ENCODE measurements around the gene AGAP3.

AGAP3 gene

DNA sequence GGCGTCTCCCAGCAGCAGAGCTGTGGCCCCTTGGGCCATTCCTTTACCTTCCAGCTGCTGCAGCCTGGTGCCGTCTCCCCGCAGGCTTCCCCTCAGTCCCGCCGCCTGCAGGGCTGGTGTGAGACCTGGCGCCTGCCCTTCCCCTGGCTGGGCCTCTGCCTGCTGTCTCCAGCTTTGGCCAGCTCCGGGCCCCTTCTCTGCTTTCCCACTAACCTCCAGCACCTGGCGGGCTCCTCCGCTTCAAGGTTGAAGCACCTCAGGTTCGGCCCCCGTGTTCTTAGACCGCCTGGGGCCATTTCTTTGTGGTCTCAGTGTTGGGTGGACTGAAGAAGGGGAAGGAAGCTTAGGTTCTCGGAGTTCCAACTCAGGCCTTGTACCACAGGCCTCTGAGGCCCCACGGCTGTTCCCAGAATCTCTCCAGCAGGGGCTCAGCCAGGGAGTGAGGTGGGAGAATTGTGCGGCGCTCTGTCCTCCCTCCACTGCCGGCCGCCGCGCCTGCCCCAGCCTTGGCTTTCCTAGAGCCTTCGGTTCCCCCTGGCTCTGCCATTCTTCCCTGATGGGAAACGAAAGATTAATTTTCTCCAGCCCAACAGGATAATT, 50.9 kb downstream of the AGAP3 start:
- DNase-seq (ENCODE audit: low read depth): no peak

DNA sequence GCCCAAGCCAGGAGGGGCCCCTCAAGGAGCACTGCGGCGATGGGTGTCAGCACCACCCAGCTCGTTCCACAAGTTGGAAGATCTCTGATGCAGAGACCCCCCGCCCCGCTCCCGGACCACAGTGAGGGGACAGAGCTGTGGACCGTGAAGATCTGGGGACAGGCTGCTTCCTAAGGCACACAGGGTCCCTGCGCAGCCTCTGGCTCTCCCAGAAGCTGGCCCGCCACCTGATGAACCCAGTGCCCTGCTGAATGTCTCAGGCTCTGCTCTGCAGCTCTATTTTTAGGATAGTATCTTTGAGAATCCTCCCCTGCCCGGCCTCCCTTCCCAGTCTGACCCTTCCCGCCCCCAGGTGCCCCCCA, 51.5 kb downstream of the AGAP3 start:
- no peak for DNase-seq (ENCODE audit: low read depth)

DNA sequence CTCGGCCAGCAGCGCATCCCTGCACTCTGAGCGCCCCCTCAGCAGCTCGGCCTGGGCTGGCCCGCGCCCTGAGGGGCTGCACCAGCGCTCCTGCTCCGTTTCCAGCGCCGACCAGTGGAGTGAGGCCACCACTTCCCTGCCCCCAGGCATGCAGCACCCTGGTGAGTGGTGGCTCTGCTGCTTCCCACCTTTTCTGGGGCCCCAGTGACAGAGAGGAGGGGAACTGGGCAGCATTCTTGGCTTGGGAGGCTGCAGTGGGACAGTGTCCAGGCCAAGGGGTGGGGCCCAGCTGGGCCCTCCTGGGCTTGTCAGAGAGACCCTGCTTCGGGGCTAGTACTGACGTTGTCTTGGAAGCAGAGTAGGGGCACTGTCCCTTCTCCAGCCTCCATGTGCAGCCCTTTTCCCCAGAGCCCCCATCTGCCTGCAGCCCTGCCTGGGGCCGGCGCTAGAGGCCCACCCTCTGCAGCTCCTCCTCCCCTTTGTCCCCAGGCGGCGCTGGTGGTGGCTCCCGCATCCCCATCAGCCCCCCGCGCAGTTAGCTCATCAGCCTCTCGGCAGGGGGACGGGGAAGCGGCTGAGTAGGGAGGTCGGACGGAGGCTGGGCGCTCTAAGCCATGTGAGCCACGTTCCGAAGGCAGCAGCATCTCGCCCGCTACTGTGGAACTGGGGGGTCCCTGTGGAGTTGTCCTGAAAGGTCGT, 52.0 kb downstream of the AGAP3 start:
- DNase-seq (ENCODE audit: low read depth): no peak

DNA sequence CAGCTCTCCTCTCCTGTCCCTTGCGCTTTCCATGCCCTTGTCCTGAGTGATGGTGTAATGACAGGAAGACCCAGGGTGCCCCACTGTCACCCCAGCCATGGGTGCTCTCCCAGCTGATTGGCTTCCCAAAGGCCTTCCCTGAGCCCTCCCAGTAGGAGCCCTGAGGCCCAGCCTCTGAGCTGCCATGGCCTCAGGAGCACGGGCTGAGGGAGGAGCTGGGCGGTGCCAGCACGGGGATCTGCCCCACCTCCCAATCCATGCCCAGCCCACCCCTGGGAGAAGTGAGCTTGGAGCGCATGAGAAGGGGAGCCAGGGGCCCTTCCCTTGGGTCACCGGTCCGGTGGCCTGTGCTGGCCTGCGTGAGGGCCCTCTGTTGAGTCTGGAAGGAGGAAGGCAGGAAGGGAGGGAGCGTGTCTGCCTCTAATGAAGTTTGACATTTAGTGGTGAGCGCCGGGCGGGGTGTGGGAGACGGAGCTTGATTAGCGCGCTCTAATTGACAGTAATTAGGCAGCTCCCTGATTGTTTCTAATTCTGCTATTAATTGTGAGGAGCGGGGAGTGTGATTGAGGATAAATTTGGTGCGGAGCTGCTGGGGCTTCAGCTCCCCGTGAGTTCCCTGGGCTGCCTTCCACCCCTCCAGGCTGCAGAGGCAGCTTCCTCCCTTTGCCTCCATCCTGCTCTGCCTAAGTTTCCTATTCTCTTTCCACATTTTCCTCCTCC, 53.0 kb downstream of the AGAP3 start:
- DNase-seq (ENCODE audit: low read depth): no peak

DNA sequence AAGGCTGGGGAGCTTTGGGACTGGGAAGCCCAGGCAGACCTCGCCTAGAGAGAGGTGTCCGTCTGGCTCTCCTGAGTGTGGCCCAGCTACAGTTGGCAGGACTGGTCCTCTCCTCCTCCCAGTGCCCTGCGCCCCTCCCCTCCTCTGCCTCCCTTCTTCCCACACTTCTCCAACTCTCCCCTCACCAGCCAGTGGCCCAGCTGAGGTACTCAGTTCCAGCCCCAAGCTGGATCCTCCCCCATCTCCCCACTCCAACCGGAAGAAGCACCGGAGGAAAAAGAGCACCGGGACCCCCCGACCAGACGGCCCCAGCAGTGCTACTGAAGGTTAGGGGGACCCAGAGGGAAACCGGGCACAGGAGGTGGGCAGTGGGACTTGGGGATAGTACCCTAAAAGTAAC, 53.5 kb downstream of the AGAP3 start:
- no peak for DNase-seq (ENCODE audit: low read depth)

DNA sequence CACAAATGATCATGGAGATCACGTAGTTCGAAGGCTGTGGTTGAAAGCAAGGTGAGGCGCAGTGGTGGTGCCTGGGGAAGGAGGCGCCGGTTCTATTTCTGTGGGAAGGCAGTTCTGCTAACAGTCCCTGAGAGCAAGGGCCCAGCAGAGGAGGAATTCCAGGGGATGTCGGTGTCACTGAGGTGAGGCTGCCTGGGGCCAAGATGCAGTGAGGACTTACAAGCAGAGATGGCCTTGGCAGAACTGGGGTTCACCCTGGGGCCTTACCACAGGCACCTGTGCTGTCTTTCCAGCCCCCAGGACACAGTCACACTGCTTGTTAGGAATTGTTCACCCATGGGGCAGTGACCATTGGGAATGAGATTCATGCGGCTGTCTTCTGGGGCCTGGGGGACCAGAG, 54.6 kb downstream of the AGAP3 start:
- DNase-seq (ENCODE audit: low read depth): no peak

DNA sequence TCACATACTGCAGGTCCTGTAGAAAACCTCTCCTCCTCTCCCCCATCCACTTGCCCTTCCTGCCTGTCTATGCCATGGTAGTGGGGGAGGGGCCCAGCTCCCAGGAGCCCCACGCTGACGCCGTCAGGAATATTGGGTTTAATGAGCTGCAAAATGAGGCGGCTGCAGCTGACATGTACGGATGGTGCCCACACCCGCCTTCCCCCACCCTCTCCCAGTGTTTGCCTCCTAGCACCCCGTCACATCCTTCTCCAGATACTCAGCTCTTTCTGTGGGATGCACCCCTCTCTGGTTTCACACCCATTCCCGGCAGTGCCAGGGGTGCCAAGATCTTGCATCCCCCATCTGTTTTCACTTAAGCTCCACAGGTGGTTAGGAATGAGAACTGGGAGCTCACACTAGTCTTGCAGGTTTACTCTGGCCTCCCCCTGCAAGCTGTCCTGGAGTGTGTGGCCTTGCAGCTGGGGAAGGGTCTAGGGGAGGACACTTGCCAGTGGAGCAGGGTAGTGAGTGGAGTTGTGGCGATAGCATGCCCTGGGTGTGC, 55.1 kb downstream of the AGAP3 start:
- DNase-seq (ENCODE audit: low read depth): no peak

DNA sequence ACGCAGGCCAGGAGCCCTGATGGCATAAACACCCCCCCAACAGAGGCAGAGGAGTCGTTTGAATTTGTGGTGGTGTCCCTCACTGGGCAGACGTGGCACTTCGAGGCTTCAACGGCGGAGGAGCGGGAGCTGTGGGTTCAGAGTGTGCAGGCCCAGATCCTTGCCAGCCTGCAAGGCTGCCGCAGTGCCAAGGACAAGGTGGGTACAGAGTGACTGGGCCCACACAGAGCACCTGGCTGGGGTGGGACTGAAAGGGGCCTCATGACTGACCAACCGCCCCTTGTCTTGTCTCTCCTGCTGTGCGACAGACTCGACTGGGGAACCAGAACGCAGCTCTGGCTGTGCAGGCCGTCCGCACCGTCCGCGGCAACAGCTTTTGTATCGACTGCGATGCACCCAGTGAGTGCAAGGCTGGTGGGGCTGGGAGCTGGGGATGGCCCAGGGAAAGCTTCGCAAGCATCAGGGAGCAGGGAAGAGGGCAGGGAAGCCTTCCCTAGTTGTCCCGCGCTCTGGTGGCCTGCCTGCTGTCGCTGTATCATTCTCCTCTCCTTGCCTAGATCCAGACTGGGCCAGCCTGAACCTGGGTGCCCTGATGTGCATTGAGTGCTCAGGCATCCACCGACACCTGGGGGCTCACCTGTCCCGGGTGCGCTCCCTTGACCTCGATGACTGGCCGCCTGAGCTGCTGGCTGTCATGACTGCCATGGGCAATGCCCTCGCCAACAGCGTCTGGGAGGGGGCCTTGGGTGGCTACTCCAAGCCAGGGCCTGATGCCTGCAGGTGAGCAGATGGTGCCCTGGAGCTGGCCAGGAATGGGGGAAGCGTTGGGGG, 55.8 kb downstream of the AGAP3 start:
- DNase-seq (ENCODE audit: low read depth): no peak

DNA sequence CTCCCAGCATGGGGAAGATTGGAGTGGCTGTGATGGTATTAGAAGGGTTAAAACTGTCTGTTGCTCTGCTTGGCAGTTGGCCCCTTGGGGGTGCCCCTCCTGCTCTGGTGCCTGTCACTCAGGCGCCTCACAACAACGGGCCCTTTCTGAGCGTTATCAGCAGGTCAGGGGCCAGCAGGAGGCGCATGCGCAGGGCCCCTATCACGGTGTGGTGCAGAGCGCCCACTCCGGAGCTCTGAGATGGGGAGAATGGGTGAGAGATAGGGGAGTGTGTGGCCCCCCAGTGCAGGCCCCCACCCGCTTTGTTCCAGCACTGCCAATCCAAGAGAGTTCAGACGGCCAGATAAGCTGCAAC, 56.4 kb downstream of the AGAP3 start:
- no peak for DNase-seq (ENCODE audit: low read depth)

DNA sequence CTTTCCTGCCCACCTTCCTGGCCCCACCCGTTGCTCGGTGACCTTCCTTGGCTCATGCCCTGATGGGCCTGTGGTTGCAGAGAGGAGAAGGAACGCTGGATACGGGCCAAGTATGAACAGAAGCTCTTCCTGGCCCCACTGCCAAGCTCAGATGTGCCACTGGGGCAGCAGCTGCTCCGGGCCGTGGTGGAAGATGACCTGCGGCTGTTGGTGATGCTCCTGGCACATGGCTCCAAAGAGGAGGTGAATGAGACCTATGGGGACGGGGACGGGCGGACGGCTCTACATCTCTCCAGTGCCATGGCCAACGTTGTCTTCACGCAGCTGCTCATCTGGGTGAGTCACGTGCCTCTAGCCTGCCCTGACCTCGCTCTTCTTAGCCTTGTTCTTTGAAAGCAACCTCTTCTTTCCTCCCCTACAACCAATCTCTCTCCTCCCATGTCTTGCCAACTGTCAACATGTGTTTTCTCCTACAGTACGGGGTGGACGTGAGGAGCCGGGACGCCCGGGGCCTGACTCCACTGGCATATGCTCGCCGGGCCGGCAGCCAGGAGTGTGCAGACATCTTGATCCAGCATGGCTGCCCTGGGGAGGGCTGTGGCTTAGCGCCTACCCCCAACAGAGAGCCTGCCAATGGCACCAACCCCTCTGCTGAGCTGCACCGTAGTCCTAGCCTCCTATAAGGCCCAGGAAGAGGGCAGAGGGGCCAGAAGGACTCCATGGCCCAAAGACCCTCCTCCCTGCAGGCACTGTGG, 57.2 kb downstream of the AGAP3 start:
- DNase-seq (ENCODE audit: low read depth): no peak

DNA sequence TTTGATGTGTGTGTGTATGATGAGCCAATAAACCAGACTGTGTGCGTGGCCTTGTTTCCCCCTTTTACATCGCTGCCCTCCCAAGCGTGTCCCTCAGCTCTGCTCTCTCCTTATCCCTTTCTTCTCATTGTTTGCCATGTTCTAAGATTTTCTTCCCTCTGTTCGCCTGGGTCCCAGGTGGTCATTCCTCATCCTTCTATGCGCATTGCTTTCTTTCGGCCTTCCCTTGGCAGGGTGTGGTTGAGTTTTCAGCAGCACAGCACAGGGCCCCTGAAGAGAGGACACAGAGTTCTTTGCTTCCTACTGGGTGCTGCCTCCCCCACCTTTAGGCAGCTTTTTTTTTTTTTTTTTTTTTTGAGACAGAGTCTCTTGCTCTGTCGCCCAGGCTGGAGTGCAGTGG, 58.1 kb downstream of the AGAP3 start:
- DNase-seq (ENCODE audit: low read depth): no peak

DNA sequence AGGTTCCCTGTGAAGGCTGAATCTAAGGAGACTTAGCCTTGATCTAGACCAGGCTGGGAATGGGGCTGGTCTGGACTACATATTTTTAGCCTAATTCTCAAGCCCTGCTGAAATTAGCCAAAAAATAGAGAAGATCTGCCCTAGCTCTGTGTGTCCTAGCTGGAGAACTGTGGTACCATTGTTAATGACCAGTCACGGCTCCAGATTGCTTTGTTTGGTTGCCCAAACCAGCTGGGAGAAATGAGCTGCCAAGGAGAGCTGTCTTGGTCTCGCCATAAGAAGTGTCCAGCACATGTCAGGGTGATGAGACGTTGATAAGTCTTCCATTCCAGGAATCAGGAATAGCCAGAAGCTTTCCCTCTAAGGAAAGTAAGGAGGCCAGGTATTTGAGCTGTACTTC, 60.5 kb downstream of the AGAP3 start:
- no peak for DNase-seq (ENCODE audit: low read depth)

DNA sequence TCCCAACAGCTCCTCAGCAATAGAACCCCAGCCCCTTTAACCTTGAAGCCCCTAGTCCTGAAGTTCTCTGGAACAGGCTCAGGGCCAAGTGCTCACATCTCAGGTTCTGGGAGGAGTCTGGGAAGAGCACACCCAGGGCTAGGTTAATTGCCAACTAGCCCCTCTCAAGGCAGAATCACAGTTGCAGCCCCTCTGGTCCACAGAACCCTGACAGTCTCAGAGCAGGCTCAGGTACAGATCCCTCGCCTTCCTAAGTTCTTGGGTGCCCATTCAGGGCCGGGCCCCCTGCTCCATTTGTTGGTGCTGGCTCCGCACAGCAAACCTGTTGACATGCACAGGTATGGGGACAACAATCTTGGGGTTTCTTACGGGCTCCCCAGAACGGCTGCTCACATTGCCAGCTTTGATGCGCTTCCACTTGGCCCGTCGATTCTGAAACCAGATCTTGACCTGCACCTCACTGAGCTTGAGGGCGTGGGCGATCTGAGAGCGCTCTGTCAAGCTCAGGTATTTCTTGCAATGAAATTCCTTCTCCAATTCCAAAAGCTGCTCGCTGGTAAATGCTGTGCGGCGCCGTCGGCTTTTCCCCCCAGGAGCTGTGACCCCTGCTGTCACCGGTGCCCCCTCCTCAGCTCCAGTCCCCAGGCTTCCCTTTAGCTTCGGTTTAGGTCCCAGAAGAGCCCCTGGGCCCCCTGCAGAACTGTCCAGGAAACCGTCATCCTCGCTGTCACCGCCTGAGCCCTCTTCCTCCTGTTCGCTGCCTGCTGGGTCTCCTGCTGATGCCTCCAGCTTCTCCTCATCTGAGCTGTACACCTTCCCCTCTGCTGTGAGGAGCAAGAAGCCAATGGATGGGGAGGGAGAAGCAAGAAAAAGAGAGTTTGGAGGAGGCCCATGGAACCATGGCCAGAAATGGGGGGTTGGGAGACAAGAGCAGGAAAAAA, 62.3 kb downstream of the AGAP3 start:
- DNase-seq (ENCODE audit: low read depth): no peak

DNA sequence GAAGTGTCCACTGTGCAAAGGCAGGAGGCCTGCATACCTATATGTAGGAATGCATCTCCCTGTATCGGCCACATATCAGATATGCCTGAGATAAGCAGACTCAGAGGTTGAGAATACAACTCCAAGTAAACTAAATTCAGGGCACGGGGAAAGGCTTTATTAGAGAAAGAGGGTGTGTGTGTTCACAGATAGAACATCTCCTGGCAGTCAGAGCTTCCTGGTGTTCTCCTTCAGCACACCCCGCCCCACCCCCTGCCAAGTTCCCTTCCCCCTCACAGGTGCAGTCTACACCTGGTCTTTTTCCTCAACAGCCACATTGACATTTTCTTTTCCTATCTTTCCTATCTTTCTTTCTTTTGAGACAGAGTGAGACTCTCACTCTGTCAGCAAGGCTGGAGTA, 64.1 kb downstream of the AGAP3 start:
- DNase-seq (ENCODE audit: low read depth): no peak

DNA sequence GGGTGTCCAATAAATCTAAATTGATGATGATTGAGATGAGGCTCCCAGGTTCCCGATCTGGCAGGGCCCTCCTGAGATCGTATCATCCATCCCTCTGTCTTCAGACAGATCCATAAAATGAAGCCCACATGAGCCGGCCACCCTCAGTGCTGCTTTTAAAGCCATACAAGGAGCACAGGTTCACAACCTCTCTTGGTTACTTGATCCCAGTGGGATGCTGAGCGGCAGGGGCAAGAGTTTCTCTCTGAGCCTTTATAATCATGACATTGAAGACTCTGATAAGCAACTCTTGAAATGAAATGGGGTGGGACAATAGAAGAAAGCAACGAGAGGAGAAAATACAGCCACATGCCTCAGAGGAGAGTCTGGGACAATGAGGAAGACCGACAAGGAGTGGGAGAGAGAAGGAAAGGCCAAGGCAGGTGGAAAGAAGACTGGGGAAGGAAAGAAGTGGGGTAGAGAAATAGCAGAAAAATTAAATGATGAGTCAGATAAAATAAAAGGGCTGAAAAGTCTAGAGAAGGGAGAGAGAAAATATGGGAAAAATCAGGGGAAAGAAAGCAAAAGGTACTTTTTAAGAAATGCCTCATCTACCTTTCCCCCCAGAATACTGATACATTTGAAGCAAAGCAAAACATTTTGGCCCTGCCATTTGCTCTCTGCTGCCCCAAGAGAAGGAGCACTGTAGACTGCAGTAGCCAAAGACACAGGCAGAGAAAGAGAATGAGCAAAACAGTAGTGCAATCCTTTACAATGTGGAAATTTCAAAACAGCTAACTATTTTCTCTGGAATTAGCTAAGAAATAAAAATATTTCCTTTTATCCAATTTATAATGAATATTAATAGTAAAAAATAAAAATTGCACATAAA, 66.6 kb downstream of the AGAP3 start:
- DNase-seq (ENCODE audit: low read depth): no peak

DNA sequence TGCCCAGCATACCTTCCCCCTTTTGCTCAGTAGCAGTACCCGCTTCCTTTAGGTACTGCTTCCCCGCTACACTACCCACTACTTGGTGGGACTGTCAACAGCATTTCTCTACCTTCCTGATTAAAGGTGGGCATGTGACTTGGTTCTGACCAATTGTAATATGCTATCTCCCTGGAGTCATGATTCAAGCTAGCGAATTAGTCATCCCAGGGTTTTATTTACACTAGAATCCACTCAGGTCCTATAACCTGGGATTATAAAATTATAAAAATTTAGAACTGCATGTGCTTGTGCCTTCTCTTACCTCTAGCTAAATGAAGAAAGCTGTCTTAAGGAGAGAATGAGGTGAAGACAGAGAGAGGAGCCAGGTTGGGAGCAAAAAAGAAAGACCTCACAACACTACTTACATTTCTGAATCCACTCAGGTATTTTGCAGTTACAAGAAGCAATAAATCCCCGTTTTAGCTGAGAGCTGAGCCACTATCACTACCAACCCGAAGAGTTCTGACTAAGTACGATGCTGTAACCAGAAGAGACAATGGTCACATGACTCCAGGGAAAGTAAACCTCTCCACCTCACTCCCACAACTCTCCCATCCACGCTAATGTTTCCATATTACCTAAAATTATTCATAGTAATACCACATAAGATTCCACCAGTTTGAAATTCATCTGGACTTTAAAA, 71.5 kb downstream of the AGAP3 start:
- peak; percentile 51 for DNase-seq (ENCODE audit: low read depth)

DNA sequence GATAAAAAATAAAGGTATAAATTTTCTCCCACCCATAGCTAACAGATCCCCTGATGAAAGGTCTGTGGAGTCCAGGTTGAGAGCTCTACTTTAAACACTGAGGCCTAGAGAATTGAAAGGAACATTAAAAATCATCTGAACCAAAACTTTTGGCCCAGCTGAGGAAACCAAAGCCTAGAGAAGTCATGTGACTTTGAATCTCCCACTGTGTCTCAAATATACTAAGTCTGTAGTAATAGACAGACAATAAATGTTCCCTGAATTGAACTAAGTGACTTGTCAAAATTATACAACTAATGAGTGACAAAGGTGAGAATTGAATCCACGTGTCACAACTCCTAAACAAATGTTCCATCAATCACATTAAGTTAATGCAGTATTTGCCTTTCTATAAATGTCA, 75.5 kb downstream of the AGAP3 start:
- no peak for DNase-seq (ENCODE audit: low read depth)

DNA sequence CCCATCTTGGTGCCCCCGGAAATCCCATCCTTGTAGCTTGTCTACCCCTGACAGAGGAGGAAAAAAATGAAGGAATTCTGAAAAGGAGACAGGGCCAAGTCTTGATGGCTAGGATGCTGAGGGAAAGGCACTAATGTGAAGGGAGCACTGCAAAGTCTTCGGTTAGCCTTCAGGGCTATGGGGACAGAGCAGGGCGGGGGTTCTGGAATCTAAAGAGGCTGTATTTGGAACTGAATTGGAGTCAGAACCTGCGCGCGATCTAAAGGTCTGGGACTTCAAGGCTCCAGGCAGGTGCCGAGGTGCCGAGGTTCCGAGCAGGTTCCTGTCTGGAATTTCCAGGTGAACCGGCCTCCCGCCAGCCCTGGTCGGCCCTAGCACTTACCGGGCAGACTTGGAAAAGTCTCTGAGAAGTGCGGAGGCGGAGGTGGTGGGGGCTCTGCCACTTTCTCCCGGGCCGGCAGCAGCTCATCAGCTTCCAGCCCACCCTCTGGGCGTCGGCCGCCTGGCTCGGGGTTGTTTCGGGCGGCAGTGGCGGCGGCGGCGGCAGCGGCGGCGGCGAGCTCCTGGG, 80.4 kb downstream of the AGAP3 start:
- DNase-seq (ENCODE audit: low read depth): no peak
